M059J (cell line): ENCODE data around the gene ORC6. TPM values are rescaled to one million over a fixed set of nuclear protein-coding genes. Genes with fewer than 3 reads are reported as not detected.

ENCODE experiments used
- DNase-seq: peaks from one replicate; pipeline ENCODE4 v3.0.0-alpha.2; 2012; ENCODE audit warnings: low read depth
- total RNA-seq: library from RNA; depleted of rRNA; stranded (reverse); fragments of >200 nt; shearing (Covaris generic); gene quantifications from 2 replicates; pipeline ENCODE4 v1.2.3, GENCODE V29; 2014; rRNA removed

Gene ORC6
- total RNA-seq, 1 experiment from 2014 or later, result 60.6 TPM

DNA sequence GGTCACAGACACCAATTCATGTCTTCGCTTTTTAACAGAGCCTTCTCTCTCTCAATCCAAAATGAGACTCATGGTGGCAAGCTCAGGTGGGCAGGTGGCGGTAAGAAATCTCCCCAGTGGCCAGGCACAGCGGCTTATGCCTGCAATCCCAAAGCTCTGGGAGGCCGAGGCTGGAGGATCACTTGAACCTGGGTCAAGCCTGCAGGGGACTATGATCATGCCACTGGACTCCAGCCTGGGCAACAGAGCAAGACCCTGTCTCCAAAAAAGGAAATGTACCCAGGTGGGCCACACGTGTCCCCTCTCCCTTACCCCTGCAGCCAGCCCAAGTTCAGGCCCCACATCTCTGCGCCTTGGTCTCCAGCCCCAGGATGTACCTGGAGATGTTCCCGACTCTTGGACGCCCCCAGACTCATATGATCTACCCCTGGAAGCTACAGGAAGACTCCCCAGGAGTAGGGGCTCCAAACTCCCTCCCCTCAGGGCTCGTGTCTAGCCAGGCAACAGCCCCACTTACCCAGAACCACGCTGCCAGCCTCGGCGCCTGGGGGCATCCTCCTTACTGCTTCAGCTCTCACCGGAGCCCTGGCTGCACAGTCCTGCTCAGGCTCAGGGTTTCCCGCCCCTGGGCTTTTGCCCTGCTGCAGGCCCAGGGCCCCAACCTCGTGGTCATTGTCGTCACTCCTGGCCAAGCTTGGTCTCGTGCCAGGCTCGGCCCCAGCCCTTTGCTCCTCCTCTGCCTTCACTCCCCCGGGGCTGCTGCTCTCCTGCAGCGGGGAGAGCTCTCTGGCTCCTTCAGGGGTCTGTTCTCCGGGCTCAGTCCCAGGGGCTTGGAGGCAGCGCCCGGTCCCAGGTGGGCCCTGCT lies 42.5 kb downstream of the ORC6 start:
- DNase-seq, result peak; percentile 24

- no peak for DNase-seq
Measured at GRCh38 chr16:46732561-46732960, 43.1 kb downstream of the ORC6 start.

DNA sequence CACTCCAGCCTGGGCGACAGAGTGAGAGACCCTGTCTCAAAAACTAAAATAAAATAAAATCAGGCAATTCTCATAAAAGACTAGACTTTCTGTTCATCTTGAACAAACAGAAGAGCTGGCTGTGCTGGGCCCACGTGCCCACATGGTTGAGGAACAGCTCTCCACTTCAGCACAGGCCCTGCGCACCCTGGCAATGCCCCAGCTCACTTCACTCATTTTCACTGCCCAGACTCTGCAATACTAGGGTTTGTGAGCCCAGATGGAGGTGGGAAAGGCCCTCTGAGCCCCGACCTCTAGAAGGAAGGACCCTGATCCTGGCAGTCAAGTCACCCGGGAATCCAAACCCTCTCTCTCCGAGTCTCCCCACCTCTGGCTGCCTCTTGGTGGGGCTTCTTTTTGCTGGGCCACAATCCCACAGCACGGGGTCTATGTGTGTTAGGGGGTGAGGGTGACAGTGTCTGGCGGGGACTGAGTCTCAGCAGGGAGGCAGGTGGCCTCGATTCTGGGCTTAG lies 43.9 kb downstream of the ORC6 start:
- no peak for DNase-seq

DNA sequence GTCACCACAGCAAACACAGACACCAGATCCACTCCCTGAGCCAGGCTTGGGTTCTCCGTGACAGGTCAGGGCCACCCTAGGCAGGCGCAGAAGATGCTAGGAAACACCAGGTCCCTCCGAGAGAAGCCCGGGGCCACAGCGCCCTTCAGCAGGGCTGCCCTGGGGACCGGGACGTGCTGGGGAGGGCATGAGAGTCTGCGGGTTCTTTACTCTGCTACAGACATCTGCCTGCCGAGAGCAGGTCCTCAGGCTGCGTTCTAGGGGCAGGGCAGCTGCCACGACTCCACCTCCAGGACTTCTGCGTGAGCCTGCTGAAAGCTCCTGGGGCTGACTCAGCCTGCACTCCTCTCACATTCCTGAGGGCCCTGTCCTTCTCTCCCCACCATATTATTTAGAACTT lies 47.2 kb downstream of the ORC6 start:
- no peak for DNase-seq

GRCh38 chr16:46737621-46738214 lies 48.3 kb downstream of the ORC6 start:
- DNase-seq, result no peak

- no peak for DNase-seq
Measured at GRCh38 chr16:46739934-46740333, 50.5 kb downstream of the ORC6 start.

- DNase-seq, result peak; percentile 49
Measured at GRCh38 chr16:46743232-46743719, 53.8 kb downstream of the ORC6 start.

- no peak for DNase-seq
Measured at GRCh38 chr16:46745617-46746016, 56.2 kb downstream of the ORC6 start.

DNA sequence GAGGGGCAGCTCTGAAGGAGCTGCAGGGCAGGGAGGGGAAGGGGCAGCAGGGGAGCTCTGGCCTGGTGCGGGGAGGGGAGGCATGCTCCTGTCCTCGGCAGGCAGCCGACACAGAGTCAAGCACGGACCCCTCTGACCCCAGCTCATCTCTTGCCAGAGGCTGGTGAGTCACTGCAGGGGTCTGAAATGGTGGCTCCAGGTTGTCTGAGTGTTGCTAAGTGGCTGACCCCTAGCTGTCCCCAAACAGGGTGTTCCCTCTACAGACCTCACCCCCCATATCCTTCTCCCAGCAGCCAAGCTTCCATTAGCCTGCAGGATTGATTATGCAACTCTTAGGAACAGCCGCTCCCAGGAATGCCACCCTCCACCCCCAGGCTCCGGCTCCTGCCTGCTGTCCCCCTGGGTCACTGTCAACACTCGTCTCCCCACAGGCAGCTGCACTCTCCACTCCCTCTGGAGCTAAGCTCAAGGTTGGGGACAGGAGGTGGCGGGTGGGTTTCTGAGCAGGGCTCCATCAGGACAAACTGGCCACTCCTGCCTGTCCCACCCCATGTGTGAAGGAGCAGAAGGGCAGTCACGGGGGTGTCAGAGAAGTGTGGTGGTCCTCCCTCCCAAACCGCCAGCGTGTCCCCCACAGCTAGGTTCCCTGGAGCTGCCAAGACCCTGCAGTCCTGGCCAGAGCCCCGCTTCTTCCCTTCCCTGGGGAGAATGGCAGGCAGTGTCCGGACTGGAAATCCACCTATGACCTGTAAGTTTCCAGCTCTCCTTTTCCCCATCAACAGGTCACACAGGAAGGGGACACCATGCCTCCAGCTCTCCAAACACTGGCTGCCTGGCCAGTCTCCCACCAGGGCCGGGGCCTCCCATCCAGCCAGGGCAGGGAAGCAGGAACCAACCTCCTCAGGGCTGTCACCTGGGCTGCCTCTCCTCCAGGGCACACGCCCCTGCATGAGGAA lies 57.6 kb downstream of the ORC6 start:
- no peak for DNase-seq

Other genes starting within 250 kb of the ORC6 start
- gene SHCBP1, start 68.3 kb upstream of the ORC6 start, total RNA-seq, result 32.0 and 62.4 TPM in 2 replicates
- 96.9 and 129 TPM in 2 replicates for gene VPS35, start 481 bp upstream of the ORC6 start, total RNA-seq
- gene MYLK3, start 58.7 kb downstream of the ORC6 start, total RNA-seq, result 0.32 TPM in 1 of 2 replicates, not detected in the other
- gene C16orf87, start 141.5 kb downstream of the ORC6 start, total RNA-seq, result 19.7 and 21.6 TPM in 2 replicates
- gene GPT2, start 194.7 kb downstream of the ORC6 start, total RNA-seq, result 29.9 and 31.7 TPM in 2 replicates